GM18861 (cell line): ENCODE data around the gene TPX2.
A peak's percentile ranks its signal among the peaks of the same experiment; 100 is the strongest.

Experiments used
- ATAC-seq: cut with Tn5 transposase; IDR thresholded peaks from one replicate; pipeline ENCODE4 v1.9.1; 2021; ENCODE audit not compliant: unreplicated experiment

Gene TPX2

DNA sequence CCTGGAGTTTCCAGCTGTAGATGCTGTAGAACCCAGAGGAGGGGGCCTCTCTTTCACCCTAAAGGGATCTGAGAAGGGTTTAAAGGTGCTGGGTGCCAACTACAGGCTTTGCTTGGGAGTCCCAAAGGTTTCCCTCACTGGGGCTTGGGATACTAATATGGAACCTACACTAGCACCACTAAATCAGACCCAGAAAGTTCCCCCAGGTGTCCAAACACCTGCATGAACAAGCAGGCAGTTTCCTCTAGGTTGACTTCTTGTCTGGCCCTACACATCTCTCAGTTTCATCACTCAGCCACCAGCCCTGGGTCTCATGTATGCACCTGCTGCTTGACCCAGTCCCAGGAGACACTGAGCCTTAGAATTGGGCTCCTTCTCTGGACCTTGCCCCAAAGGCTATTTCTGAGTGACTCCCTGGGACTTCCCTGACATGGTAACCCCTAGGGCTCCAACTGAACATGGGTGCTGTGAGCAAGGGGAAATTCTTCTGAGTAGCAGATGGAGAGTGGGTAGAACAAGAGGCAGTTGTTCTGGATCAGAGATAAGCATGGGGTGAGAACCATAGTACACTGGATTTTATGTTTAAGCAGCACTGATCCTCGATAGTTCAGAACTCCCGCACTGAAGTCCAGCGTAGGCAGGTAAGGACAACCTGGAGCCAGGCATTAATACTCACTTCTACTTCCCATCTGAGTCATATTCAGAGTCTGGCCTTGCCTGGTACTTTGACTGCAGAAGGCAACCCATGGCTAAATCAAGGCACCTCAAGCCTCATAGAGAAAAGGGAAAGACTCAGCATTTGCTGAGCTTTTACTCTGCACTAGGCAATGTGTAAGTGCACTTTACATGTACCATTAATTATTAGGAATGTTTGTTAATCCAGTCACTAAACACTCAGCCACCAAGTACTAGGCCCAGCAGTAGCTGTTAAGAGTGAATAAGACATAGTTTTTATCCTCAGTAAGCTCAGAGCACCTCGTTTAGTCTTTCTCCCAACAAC is 33.2 kb upstream of the TPX2 start:
- peak; percentile 79 for ATAC-seq

- no peak for ATAC-seq
Measured at GRCh38 chr20:31706607-31707257, 32.4 kb upstream of the TPX2 start.

- no peak for ATAC-seq
Measured at GRCh38 chr20:31707258-31707615, 31.9 kb upstream of the TPX2 start.

DNA sequence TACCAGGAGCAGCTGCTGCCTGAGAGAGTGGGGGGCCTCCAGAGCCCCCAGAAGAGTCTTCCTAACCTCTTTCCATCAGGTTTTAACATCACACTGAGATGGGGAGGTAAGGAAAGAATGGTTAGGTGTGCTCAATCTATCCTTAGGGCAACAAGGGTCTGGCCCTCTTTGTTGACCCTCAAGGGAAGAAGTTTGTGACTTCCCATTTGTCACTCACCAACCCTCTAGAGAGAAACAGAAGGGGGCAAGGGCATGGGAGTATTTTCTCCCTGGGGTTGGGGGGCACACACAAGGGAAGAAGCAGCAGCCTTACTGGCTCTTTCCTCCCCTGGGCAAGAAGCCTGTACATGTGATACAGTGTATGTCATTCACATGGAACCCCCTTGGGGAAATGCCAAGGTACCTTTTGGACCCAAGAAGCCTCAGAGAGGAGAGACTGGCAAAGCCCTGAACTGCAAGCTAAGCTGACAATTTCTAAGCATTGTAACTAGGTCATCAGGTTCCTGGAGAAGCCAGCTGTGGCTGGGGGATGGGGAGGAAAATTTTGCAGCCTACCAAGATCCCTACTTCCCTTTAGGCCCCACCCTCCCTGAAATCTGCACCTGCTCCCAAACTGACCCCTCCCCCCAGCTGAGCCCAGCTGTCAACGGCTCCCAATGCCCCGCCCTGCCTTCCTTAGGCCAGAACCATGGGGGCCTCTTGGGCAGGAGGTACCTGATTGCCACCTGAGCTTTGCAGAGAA is 30.9 kb upstream of the TPX2 start:
- no peak for ATAC-seq

- no peak for ATAC-seq
Measured at GRCh38 chr20:31708736-31709534, 30.2 kb upstream of the TPX2 start.

- no peak for ATAC-seq
Measured at GRCh38 chr20:31709939-31710338, 29.2 kb upstream of the TPX2 start.

- no peak for ATAC-seq
Measured at GRCh38 chr20:31710423-31711108, 28.5 kb upstream of the TPX2 start.

DNA sequence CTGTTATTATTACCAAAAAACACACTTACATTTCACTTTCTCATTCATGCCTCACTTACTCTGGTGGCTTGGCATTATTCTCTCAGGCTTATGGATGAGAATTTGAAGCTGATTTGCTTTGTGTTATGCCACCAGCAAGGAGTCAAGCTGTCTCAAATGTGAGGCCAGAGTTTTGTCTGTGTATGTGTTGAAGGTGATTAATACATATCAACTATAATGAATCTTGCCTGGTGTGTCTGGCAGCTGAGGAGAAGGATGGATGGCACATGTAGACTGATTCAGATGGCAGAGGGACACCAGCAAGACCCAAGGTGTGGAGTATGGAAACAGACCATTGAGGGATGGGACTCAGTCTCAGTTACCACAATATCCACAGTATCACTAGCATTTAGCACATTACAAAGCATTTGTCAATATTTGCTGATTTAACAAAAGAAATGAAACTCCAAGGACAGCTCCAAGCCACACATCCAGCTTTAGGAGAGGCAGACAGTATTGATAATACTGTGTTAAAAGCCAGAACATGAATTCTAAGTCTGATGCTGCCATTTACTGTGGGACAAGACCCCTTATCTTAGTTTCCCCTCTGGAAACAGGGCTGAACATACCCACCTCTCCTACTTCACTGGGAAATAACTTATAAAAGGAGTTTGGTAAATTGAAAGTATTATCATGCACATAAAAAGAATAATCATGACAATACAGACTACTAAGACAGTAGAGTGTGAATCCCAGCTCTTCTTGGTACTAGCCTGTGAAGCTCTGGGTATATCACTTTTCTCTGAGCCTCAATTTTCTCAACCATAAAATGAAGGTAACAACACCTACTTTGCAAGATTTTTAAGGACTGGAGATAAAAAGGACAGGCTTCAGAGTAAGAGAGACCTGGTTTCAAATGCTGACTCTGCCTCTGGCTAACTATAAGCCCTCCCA is 27.6 kb upstream of the TPX2 start:
- ATAC-seq: no peak

DNA sequence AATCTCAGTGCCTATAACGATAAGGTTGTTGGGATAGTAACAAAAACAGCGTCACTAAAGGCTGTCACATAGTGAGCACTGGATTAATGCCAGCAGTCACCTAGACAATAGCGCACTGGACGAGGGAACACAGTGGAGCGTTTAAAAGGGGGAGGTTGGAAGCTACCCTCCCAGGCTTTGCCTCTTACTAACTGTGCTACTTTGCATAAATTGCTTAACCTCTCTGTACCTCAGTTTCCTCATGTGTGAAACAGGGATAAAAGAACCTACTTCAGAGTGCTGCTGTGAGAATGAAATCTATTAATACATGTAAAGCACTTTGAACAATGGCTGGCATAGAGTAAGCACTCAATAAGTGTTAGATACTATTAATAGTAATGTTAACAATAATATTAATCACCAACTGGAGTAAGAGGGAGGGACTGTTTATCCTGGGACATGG is 27.0 kb upstream of the TPX2 start:
- no peak for ATAC-seq

- no peak for ATAC-seq
Measured at GRCh38 chr20:31712564-31713311, 26.4 kb upstream of the TPX2 start.

- ATAC-seq: no peak
Measured at GRCh38 chr20:31713312-31714273, 25.5 kb upstream of the TPX2 start.

DNA sequence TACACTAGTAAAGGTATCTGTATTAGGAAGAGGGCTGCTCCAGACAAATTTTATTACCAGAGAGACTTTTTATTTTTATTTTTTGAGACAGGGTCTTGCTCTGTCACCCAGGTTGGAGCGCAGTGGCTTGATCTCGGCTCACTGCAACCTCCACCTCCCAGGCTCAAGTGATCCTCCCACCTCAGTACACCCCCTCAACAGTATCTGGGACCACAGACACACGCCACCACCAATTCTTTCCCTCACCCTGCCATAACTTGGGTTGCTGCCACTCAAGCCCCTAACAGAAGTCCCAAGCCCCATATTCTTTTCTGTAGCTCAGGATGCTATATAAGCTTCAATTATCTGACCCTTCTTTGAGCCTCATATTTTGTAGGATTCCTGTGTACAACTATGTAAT is 23.3 kb upstream of the TPX2 start:
- no peak for ATAC-seq

DNA sequence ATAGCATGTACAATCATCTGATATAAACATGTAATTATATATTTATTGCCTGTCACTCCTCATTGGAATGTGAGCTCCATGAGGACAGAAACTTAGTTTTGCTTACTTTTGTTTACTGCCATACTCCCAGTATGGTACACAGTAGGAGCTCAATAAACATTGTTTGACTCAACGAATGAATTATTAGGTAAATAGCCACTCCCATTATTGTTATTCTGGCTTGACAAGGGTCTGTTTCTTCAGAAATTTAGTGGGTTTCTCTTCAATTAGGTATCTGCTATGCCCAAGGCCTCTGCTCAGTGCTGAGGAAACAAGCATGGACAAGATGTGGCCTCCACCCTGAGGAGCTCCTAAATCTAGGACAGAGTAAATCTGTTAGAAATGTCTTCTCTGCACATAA is 22.7 kb upstream of the TPX2 start:
- no peak for ATAC-seq

GRCh38 chr20:31716818-31717477 is 22.1 kb upstream of the TPX2 start:
- peak; percentile 11 for ATAC-seq

GRCh38 chr20:31717478-31718201 is 21.4 kb upstream of the TPX2 start:
- ATAC-seq: peak; percentile 44
